ENCODE measurements around the gene FNDC1. TPM values are rescaled to one million over a fixed set of nuclear protein-coding genes. Genes with fewer than 3 reads are reported as not detected.
A peak's percentile ranks its signal among the peaks of the same experiment; 100 is the strongest.

Gene FNDC1
- total and polyA plus RNA-seq, 4 donors, result 0.06 to 8.6 (median 0.31) TPM

- Histone ChIP-seq H3K9me3 (ENCODE audit: control insufficient read depth in 4 of 4, insufficient read depth in 3 of 4, low read length in 3 of 4) (no peaks in the 10 kb centered on the region), H3K27ac (ENCODE audit: low read depth in 1 of 2, low read length in 1 of 2) (no peak overlapping the region), H3K27me3 (ENCODE audit: control insufficient read depth in 3 of 3, insufficient read depth in 3 of 3, low read length in 2 of 3) (peaks cover 0 to 8% (median 0%) of the 10 kb centered on the region in 3 donors), H3K4me1 (ENCODE audit: control insufficient read depth in 5 of 5, insufficient read depth in 5 of 5, low read length in 5 of 5) (peaks cover 0 to 4% (median 0%) of the 10 kb centered on the region in 5 donors), H3K36me3 (ENCODE audit: control insufficient read depth in 4 of 4, insufficient read depth in 4 of 4, low read length in 4 of 4) (no peaks in the 10 kb centered on the region), H3K9ac (ENCODE audit: insufficient read depth in 1 of 2, low read length in 2 of 2) (no peak overlapping the region), H3K4me3 (no peak overlapping the region)
- 87 to 97% methylated on average over 3 of the region's 3 CpGs for WGBS, 2 donors
- no peak for TF ChIP-seq CTCF (IDR thresholded peaks at IDR 0.05; ENCODE audit: control extremely low read depth, extremely low read depth)
- DNase-seq (no peak), ATAC-seq (ENCODE audit: insufficient read depth, low FRiP score) (no peak)
These were observed 35.4 kb downstream of the FNDC1 start for GRCh38 chr6:159204605-159205004.

- Histone ChIP-seq H3K36me3 (ENCODE audit: control insufficient read depth in 4 of 4, insufficient read depth in 4 of 4, low read length in 4 of 4) (no peaks in the 10 kb centered on the region), H3K4me1 (ENCODE audit: control insufficient read depth in 5 of 5, insufficient read depth in 5 of 5, low read length in 5 of 5) (peaks cover 0 to 3% (median 1%) of the 10 kb centered on the region in 5 donors), H3K9ac (ENCODE audit: insufficient read depth in 1 of 2, low read length in 2 of 2) (no peak overlapping the region), H3K9me3 (ENCODE audit: control insufficient read depth in 4 of 4, insufficient read depth in 3 of 4, low read length in 3 of 4) (no peaks in the 10 kb centered on the region), H3K27ac (ENCODE audit: low read depth in 1 of 2, low read length in 1 of 2) (no peak overlapping the region), H3K27me3 (ENCODE audit: control insufficient read depth in 3 of 3, insufficient read depth in 3 of 3, low read length in 2 of 3) (peaks cover 0 to 2% (median 0%) of the 10 kb centered on the region in 3 donors), H3K4me3 (no peak overlapping the region)
- no peak for TF ChIP-seq CTCF (IDR thresholded peaks at IDR 0.05; ENCODE audit: control extremely low read depth, extremely low read depth)
- DNase-seq, result peak in 2 of 3 donors; percentile 30 to 59
- ATAC-seq (ENCODE audit: insufficient read depth, low FRiP score), result no peak
- 44 to 71% methylated on average over 4 of the region's 4 CpGs for WGBS, 2 donors
These were observed 42.8 kb downstream of the FNDC1 start for GRCh38 chr6:159212028-159212427.

GRCh38 chr6:159212525-159213280 is 43.5 kb downstream of the FNDC1 start:
- no peak overlapping the region for H3K9ac ChIP-seq (ENCODE audit: insufficient read depth in 1 of 2, low read length in 2 of 2)
- 89 to 92% methylated on average over 5 of the region's 5 CpGs for WGBS, 2 donors
- no peak for TF ChIP-seq CTCF (IDR thresholded peaks at IDR 0.05; ENCODE audit: control extremely low read depth, extremely low read depth)
- H3K27me3 ChIP-seq (ENCODE audit: control insufficient read depth in 3 of 3, insufficient read depth in 3 of 3, low read length in 2 of 3), result peaks cover 0 to 2% (median 0%) of the 10 kb centered on the region in 3 donors
- H3K9me3 ChIP-seq (ENCODE audit: control insufficient read depth in 4 of 4, insufficient read depth in 3 of 4, low read length in 3 of 4), result no peaks in the 10 kb centered on the region
- no peak overlapping the region for H3K4me3 ChIP-seq
- ATAC-seq (ENCODE audit: insufficient read depth, low FRiP score) (no peak), DNase-seq (no peak)
- peaks cover 0 to 3% (median 1%) of the 10 kb centered on the region in 5 donors for H3K4me1 ChIP-seq (ENCODE audit: control insufficient read depth in 5 of 5, insufficient read depth in 5 of 5, low read length in 5 of 5)
- no peaks in the 10 kb centered on the region for H3K36me3 ChIP-seq (ENCODE audit: control insufficient read depth in 4 of 4, insufficient read depth in 4 of 4, low read length in 4 of 4)
- no peak overlapping the region for H3K27ac ChIP-seq (ENCODE audit: low read depth in 1 of 2, low read length in 1 of 2)

Data from lung (tissue), 12 donors.